HG02588 (cell line): Measurements from ENCODE around the gene DHX32.

Experiments
- ATAC-seq: cut with Tn5 transposase; IDR thresholded peaks from one replicate; pipeline ENCODE4 v1.9.1; 2021; ENCODE audit warnings: mild to moderate bottlenecking, moderate library complexity; ENCODE audit not compliant: unreplicated experiment

DHX32 gene

DNA sequence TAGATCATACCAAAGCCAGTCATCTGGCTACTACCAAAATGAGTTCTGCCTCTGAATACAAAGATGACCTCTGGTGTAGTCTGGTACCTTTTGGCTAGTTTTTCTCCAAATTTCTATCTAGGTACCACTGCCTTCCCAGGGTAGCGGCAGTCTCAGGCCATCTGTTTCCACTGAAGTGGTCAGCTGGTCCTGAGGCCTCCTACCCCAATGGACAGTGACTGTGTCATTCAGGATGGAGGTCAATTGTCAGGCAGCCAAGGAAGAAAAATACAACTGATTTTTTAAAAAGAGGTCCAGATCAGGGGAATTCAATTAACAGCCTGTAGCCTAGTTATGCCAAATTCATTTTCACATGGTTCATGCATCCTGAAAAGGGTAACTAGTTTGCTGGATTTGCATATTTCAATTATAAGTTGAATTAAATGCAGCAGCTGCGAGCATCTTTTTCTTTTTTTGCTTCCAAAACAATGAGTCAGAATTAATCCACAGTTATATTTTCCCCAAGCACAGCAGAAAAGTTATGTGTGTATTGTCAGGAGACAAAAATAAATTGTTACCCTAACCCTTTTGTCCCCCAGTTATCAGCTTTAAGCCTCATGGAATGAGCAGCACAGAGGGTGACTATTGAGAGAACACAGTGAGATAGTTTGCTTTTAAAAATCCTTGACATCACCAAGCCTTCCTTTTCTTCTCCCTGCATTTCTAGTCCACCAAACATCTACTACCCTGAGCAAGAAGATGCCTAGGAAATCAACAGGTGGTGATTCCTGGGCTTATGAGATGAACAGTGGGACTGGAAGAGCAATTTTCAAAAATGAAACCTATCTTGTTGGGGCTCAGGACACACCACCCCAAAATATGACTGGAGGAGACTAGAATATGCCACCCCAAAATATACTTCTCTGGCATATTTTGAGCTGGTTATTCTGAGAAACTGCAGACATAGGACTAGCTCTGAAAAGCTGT, 30.0 kb downstream of the DHX32 start:
- ATAC-seq, result no peak

DNA sequence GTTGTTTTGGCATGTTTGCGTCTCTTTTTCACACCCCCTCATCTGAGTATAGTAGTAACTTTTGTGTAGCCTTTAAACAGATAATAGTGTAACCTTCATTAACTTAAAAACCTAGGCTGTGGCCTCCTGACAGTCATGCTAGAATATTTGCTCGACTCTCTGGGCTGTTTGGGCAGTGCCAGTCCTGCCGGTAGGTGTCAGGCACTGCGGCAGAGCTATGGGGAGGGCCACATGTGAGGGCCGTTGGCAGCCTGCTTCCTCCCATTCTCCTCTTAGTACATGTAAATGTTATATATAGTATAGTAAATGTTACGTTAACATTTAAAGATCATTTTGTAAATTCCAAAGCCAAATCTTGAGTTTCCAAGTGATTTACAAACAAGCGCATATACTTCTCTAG, 31.6 kb downstream of the DHX32 start:
- no peak for ATAC-seq

DNA sequence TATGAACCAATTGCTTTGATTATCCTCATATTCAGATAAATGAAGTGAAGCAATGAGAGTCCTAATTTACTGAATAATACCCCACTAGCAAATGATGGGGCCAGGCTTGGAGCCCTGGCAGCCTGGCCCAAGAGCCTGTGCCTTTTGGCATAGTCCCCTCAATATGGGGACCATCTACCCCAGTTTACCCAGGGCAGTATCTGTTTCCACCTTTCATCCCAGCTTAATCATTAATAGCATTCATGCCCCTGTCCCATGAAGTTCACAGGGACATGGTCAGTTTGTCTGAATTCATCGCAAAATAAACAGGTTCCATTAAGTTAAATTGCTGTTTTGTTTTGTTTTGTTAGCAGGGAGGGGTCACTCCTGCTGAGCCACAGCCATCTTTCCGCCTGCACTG, 32.2 kb downstream of the DHX32 start:
- no peak for ATAC-seq

DNA sequence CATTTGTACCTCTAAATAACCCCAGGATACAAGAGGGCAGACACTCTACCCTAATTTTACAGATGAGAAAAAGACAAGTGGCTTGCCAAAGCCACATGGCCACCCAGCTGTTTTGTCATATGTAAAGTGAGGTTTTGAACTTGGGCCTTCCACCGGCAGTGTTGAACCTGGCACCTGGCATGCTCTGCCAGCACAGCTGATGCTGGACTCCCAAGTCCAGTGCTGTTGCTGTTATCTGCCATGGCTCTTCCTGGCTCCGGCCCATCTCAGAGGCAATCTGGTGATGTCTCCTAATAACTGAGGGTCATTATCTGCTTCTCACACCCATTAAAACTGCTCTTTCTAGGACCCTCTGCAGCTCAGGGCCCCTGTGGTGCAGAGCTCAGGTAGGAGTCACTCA, 32.7 kb downstream of the DHX32 start:
- ATAC-seq, result no peak

DNA sequence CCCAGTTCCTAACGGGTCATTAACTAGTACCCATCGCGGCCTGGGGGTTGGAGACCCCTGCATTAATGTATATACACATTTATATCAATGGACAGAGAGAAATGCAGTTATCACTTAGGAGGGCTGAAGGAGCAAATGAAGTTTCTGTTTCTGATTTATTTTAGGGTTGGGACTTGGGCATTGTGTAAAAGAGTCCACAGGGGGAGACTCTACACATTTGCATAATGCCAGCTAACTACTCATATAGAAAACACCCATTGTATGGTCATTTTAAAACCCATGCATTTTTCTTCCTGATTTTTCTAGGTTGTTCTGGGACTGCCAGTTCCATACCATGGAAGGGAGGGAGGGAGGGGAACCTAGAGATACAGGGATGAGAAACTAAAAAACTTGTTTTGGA, 34.2 kb downstream of the DHX32 start:
- ATAC-seq, result peak; percentile 51

DNA sequence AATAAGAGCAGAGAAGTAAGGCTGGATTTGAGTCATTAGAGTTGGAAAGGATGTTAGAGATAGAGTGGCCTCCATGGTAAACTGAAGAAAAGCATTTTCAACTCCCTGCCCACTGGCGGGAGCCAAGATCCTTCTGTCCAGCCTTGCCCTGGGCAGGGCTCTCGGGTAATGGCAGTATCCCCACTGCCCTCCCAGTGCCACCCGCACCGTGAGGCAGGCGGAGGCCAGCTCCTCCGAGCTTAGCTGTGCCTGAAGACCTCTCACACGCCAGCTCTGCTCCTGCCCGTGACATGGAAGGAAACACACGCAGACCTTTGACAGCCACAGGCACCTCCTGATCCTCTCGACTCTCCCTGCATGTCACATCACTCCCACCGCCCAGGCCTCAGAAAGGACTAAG, 35.5 kb downstream of the DHX32 start:
- ATAC-seq, result no peak

DNA sequence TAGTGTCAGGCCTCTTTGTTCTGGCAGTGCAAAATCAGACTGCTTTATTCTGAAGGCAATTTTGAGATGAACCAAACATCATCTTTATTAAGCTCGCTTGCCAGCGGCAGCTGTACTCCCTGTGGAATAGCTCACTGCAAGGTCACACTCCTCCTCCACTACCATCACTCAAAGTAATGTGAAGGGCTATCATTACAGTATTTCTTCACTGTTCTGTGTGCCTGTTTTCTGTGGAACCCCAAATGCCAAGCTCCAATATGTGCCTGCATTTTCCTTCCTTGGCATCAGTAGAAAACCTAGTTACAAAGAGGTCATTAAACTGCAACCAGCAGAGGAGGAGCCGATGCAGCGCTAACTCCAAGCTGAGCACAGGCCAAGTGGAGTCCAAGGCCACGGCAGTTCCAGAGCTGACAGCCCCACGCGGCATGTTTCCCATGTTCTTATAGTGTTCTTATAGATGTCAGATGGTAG, 36.3 kb downstream of the DHX32 start:
- ATAC-seq, result no peak

DNA sequence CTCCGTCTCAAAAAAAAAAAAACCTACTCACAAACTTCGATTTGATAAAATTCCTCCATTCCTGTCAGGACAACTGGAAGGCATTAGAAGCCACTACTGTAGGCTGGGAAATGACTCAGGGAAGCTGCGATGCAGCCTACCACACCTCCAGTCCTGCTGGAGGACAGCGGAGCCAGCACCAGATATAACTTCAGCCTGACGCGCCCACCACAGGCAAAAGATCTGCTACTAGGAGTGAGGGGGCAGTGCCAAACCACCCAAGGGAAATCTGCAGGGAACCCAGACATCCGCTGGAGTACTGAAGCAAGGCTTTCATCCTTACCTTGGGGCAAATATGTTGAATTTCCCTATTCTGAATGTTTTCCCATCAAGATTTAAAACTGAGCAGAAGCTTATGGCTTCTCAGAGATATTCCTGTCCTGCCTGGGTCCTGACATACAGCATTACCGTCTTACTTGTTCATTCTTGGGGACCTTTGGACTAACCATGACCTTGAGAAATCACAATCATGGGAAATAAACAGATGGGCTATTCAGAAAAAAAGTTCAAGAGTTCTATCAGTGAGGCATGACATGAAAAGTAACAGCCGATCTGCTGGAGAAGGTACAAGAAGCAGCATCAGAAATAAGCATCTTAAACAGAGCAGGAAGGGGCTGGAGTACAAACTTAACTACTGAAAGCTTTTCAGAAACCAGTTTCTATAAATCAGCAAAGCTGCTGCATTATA, 37.3 kb downstream of the DHX32 start:
- no peak for ATAC-seq

DNA sequence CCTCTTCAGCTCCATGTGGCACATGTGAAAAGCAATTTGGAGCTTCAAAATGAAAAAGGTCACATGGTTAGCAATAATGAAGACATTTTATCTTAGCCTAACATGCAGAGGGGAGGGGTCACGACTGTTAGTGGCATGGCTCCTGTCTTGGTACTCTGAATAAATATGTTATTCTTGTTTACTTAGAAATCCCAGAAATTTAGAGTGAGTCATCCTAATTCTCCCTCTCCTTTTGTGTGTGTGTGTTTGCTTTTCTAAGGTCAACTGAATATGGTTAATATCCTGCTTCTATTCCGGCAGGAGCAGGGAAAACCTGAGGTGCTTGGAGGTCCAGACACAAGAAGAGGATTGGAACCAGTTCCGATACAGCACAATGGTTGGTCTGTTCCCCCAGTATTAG, 40.1 kb downstream of the DHX32 start:
- no peak for ATAC-seq

DNA sequence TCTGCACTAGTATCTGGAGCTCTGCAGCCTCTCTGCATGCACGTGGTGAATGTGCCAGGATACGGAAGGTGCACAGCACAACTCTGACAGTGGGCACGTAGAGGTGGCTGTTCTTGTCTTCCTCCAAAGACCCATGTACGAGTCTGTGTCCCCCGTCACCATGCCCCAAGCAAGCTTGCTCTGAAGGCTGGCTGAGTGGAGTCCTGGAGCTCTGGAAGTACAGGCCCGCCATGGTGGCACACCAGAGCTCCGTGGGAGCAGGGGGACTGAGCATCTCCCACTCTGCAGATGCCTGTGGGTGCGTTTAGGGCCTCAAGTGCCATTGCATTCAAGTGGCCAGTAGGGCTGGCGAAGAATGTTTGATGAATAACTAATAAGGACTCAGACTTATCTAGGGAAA, 40.7 kb downstream of the DHX32 start:
- no peak for ATAC-seq

DNA sequence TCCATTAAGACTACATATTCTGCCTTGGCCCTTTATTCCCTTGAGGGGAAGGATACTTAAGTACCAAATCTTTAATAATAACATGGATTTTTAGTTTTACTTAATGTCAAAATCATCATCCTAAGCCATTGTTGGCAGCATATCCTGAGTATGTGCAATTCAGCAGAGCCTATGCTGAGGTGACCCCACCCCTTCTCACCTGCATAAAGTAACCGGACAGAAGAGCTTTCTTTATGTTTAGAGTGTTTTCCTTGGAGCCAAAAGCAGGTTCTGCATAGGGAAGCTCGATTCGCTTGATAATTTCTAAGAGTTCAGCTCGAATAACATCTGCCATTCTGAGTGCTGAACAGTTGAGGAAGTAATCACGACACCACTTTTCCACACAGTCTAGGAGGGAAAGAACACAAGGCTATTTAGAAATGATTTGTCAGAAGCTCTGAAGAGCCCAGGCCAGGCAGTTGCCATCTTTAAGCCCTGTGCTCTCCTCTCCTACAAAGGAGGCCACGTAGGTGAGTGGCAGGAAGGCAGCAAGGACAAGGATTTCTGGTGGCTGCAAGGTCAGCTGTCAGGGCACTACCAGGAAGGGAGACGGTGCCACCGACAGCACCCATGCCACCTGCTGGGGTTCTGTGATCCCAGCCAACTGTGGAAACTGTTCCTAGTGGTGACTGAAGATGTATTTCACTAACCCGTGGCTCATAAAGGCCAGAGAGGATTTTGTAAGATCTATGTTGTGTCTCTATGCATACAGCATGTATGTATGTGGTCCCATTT, 42.1 kb downstream of the DHX32 start:
- ATAC-seq, result no peak

DNA sequence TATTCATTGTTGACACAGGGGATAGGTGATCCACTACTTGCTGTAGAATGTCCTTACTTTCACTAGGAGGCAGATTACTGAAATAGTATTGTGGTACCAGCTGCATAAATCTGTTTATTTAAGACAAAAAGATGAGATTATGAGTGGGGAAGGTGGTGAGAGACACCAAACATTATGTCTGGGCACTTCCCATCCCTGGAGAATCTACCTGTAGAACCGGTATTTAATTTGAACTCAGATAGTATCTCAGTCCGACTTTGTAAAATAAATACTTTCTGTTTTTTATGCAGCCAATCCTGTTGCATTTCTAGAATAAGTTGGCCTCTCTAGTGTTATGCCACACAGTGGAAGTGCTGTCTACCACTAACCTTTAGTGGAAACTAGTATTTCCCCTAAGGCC, 44.3 kb downstream of the DHX32 start:
- no peak for ATAC-seq

DNA sequence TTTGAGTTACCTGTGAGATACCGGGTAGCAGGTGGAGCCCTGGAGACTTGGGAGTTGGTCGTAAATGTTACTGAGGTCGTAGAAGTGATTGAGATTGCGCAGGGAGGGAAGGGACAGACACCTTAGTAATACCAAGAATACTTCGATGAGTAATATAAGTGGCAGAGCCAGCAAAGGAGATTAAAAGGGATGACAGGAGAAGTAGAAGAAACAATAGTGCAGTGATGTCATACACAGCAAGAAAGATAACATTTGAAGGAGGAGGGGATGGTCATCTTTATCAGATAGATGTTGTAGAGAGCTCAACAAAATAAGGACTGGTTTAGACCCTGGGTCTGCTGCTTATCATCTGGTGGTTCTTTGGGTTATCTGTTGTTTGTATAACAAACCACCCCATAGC, 52.8 kb downstream of the DHX32 start:
- no peak for ATAC-seq

DNA sequence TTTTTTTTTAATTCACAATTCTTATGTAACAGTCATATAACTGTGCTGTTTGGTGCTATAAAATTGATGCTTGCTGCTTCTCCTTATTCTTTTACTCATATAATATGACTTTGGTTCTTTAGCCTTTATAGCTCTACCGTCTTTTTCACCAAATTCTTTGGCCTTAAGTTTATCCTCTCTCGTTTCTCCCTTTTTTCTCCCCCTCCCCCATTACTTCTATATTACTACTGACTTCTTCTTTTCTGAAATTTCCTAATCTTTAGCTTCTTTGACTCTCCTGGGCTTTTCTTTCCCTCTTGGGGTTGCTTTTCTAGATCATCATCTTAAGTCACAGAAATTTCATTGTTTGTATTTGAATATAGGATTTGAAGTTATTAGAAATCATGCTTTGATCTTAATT, 54.0 kb downstream of the DHX32 start:
- ATAC-seq, result no peak

DNA sequence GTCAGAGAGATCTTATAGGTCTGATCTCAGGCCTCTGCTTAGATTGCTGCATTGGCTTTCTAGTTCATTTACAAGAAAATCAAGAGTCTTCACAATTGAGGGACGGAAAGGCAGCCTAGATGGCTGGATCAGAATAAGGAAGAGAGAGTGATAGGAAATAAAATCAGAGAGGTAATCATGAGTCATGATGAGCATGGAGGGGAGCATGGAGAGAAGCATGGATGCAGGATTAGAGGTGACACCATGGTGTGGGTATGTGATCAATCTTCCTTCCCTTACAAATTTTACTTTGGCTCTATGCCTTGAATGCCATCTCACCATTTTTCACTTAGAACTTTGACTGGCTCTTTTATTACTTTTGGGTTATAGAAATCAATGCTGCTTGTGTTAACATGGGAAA, 56.4 kb downstream of the DHX32 start:
- ATAC-seq, result no peak

DNA sequence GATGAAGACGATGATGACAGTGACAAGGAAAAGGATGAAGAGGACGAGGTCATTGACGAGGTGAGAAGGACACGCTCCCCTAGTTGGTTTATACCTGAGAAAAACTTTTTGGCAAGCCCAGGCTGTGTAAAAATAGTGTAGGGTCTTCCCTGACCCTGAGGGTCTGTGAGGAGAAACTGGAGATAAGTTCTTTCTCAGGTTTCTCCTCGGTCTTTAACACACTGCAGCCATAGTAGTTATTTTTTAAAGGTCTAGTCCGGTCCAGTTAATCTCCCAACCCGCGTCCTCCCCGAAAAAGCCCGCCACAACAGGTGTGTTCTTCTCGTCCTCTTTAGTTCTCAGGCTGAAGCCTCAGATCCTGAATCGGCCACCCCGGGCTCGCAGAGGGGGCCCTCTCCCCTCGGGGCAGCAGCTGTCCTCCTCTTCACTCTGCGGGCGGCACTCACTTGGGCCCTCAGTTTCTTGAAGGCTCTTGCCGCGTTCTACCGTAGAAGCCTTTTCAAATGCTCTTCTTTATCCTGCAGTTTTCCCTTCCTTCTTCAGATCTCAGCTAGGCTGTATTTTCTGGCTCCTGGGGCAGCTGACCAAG, 57.3 kb downstream of the DHX32 start:
- ATAC-seq, result no peak

DNA sequence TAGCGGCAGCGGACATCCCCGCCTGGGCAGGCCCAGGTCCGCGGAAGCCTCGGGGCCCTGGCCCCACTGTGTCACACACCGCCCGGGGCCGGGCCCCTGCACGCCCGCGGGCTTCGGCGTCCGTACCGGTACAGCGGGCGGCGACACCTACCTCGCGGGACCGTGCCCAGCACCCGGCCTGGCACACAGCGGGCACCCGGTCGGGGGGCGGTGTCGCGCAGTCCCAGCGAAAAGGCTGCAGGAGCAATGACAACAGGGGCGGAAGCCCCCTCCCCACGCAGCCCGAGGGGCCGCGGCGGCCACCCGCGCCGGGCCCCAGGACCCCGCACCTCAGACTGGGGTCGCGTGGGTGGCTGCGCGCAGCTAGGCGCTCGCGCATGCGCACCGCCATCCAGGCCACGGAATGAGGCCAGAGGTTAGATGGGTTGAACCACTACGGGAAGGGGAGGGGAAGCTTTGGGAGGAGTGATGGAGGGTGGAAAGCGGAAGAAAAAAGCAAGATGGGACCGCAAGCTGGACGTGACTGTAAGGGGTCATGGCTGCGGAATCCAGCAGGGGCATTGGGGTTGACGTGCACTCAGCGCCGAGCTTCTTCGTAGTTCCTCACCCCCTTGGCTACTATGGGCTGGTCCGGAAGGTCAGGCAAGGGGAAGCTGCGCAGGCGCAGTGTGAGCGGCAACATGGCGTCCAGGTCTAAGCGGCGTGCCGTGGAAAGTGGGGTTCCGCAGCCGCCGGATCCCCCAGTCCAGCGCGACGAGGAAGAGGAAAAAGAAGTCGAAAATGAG, 58.0 kb downstream of the DHX32 start, which contains the start of the genes BCCIP and UROS:
Gene BCCIP, plus strand, starts transcription at position 669 of the 785 bp plus-strand sequence. Its CDS starts 12 bp downstream, at position 681.
Gene UROS, minus strand, starts transcription at position 381 of the 785 bp plus-strand sequence. CDS start 6,759 bp downstream, outside the sequence.
- peak; percentile 63 for ATAC-seq

DNA sequence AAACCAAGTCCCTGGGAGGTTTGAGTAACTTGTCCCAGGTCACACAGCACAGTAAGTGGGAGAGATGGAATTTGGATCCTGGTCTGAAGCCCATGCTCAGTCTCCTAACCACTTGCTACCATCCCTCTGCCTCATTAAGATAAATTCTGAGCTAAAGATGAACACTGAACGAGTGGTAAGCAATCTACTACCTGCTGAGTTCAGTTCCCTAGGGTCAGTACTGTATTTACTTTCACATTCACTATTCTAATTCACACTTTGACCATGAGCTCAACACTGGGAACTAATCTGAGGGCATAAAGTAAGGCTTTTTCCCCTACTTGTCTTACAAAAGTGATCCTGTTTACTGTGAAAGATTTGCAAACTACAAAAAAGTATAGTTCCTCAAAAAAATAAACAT, 60.4 kb downstream of the DHX32 start:
- peak; percentile 42 for ATAC-seq

DNA sequence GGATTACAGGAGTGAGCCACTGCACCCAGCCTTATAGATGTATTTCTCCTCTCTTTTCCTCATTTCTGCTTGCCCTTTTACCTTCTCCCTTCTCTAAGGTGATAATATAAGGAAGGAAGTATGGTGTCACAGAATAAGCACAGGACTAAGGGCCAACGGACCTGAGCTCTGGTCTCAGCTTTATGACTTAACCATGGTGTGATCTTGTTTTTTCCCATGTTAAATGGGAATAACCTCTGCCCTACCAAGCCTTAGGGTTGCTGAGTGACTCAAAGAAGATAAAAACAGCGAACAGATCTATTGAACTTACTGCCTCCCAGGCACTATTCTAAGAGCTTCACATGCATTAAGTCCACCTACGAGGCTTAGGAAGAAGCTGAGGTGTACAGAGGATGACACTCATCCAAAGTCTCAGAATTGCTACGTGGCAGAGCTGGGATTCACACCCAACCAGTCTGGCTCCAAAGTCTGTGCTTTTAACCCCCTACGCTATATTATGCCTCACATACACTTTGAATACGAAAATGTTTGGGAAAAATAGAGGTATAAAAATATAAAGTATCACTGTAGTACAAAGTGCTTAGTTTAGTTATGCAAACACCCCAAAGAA, 63.6 kb downstream of the DHX32 start:
- ATAC-seq, result no peak
